ENCODE data around the gene CCL4.
"Not testable (repeated sequence)": the region's sequence is repeated elsewhere in the genome, so short reads cannot be mapped to it uniquely, and the experiment has no call there.

The CCL4 gene

GRCh38 chr17:36118477-36119353, 15.1 kb downstream of the CCL4 start:
- Histone ChIP-seq H3K27ac (ENCODE audit: low read depth, low read length) (no peak overlapping the region), H3K9me3 (ENCODE audit: control insufficient read depth, insufficient read depth, low read length) (no peaks in the 10 kb centered on the region), H3K9ac (ENCODE audit: low read depth, low read length) (no peak overlapping the region), H3K4me3 (ENCODE audit: low read depth, low read length) (no peak overlapping the region), H3K27me3 (ENCODE audit: control insufficient read depth, insufficient read depth, low read length) (no peaks in the 10 kb centered on the region), H3K4me1 (ENCODE audit: control insufficient read depth, insufficient read depth, low read length) (peaks cover 13% of the 10 kb centered on the region), H3K36me3 (ENCODE audit: control insufficient read depth, insufficient read depth, low read length) (no peaks in the 10 kb centered on the region)

GRCh38 chr17:36120221-36120620, 16.6 kb downstream of the CCL4 start:
- peaks cover 8% of the 10 kb centered on the region for H3K9me3 ChIP-seq (ENCODE audit: control insufficient read depth, insufficient read depth, low read length)
- no peaks in the 10 kb centered on the region for H3K27me3 ChIP-seq (ENCODE audit: control insufficient read depth, insufficient read depth, low read length)
- no peaks in the 10 kb centered on the region for H3K36me3 ChIP-seq (ENCODE audit: control insufficient read depth, insufficient read depth, low read length)
- H3K4me1 ChIP-seq (ENCODE audit: control insufficient read depth, insufficient read depth, low read length), result peaks cover 19% of the 10 kb centered on the region
- no peak overlapping the region for H3K4me3 ChIP-seq (ENCODE audit: low read depth, low read length)
- no peak overlapping the region for H3K27ac ChIP-seq (ENCODE audit: low read depth, low read length)
- H3K9ac ChIP-seq (ENCODE audit: low read depth, low read length), result no peak overlapping the region

GRCh38 chr17:36121099-36121498, 17.5 kb downstream of the CCL4 start:
- not testable (repeated sequence) for H3K36me3 ChIP-seq (ENCODE audit: control insufficient read depth, insufficient read depth, low read length); H3K27me3 ChIP-seq (ENCODE audit: control insufficient read depth, insufficient read depth, low read length); H3K27ac ChIP-seq (ENCODE audit: low read depth, low read length); H3K4me3 ChIP-seq (ENCODE audit: low read depth, low read length); H3K9ac ChIP-seq (ENCODE audit: low read depth, low read length)
- peaks cover 19% of the 10 kb centered on the region for H3K4me1 ChIP-seq (ENCODE audit: control insufficient read depth, insufficient read depth, low read length)
- H3K9me3 ChIP-seq (ENCODE audit: control insufficient read depth, insufficient read depth, low read length), result peaks cover 16% of the 10 kb centered on the region

GRCh38 chr17:36123431-36123830, 19.8 kb downstream of the CCL4 start:
- Histone ChIP-seq H3K9me3 (ENCODE audit: control insufficient read depth, insufficient read depth, low read length) (peaks cover 27% of the 10 kb centered on the region), H3K4me3 (ENCODE audit: low read depth, low read length) (peak overlapping the region; percentile 11; the same call in 1 of the 2 replicates), H3K27ac (ENCODE audit: low read depth, low read length) (peak overlapping the region; percentile 9), H3K4me1 (ENCODE audit: control insufficient read depth, insufficient read depth, low read length) (peaks cover 19% of the 10 kb centered on the region), H3K36me3 (ENCODE audit: control insufficient read depth, insufficient read depth, low read length) (no peaks in the 10 kb centered on the region), H3K9ac (ENCODE audit: low read depth, low read length) (no peak overlapping the region), H3K27me3 (ENCODE audit: control insufficient read depth, insufficient read depth, low read length) (no peaks in the 10 kb centered on the region)

- H3K4me1 ChIP-seq (ENCODE audit: control insufficient read depth, insufficient read depth, low read length), result peaks cover 19% of the 10 kb centered on the region
- H3K4me3 ChIP-seq (ENCODE audit: low read depth, low read length), result no peak overlapping the region
- H3K36me3 ChIP-seq (ENCODE audit: control insufficient read depth, insufficient read depth, low read length), result no peaks in the 10 kb centered on the region
- no peaks in the 10 kb centered on the region for H3K27me3 ChIP-seq (ENCODE audit: control insufficient read depth, insufficient read depth, low read length)
- H3K27ac ChIP-seq (ENCODE audit: low read depth, low read length), result no peak overlapping the region
- H3K9ac ChIP-seq (ENCODE audit: low read depth, low read length), result no peak overlapping the region
- peaks cover 27% of the 10 kb centered on the region for H3K9me3 ChIP-seq (ENCODE audit: control insufficient read depth, insufficient read depth, low read length)
These were observed 21.5 kb downstream of the CCL4 start for GRCh38 chr17:36124879-36125824.

GRCh38 chr17:36127199-36127893, 23.7 kb downstream of the CCL4 start:
- no peaks in the 10 kb centered on the region for H3K27me3 ChIP-seq (ENCODE audit: control insufficient read depth, insufficient read depth, low read length)
- no peaks in the 10 kb centered on the region for H3K36me3 ChIP-seq (ENCODE audit: control insufficient read depth, insufficient read depth, low read length)
- no peak overlapping the region for H3K27ac ChIP-seq (ENCODE audit: low read depth, low read length)
- H3K4me1 ChIP-seq (ENCODE audit: control insufficient read depth, insufficient read depth, low read length), result peaks cover 19% of the 10 kb centered on the region
- no peak overlapping the region for H3K4me3 ChIP-seq (ENCODE audit: low read depth, low read length)
- H3K9me3 ChIP-seq (ENCODE audit: control insufficient read depth, insufficient read depth, low read length), result peaks cover 27% of the 10 kb centered on the region
- H3K9ac ChIP-seq (ENCODE audit: low read depth, low read length), result no peak overlapping the region

- Histone ChIP-seq H3K27me3 (ENCODE audit: control insufficient read depth, insufficient read depth, low read length) (no peaks in the 10 kb centered on the region), H3K4me3 (ENCODE audit: low read depth, low read length) (no peak overlapping the region), H3K9ac (ENCODE audit: low read depth, low read length) (no peak overlapping the region), H3K9me3 (ENCODE audit: control insufficient read depth, insufficient read depth, low read length) (peaks cover 27% of the 10 kb centered on the region), H3K36me3 (ENCODE audit: control insufficient read depth, insufficient read depth, low read length) (no peaks in the 10 kb centered on the region), H3K27ac (ENCODE audit: low read depth, low read length) (no peak overlapping the region), H3K4me1 (ENCODE audit: control insufficient read depth, insufficient read depth, low read length) (peaks cover 14% of the 10 kb centered on the region)
These were observed 24.3 kb downstream of the CCL4 start for GRCh38 chr17:36127911-36128310.

GRCh38 chr17:36128411-36128978, 24.9 kb downstream of the CCL4 start:
- H3K4me1 ChIP-seq (ENCODE audit: control insufficient read depth, insufficient read depth, low read length), result peaks cover 8% of the 10 kb centered on the region
- peaks cover 27% of the 10 kb centered on the region for H3K9me3 ChIP-seq (ENCODE audit: control insufficient read depth, insufficient read depth, low read length)
- H3K9ac ChIP-seq (ENCODE audit: low read depth, low read length), result no peak overlapping the region
- no peaks in the 10 kb centered on the region for H3K36me3 ChIP-seq (ENCODE audit: control insufficient read depth, insufficient read depth, low read length)
- H3K27ac ChIP-seq (ENCODE audit: low read depth, low read length), result no peak overlapping the region
- H3K4me3 ChIP-seq (ENCODE audit: low read depth, low read length), result no peak overlapping the region
- H3K27me3 ChIP-seq (ENCODE audit: control insufficient read depth, insufficient read depth, low read length), result no peaks in the 10 kb centered on the region

- Histone ChIP-seq H3K27me3 (ENCODE audit: control insufficient read depth, insufficient read depth, low read length) (no peaks in the 10 kb centered on the region), H3K9me3 (ENCODE audit: control insufficient read depth, insufficient read depth, low read length) (peaks cover 26% of the 10 kb centered on the region), H3K9ac (ENCODE audit: low read depth, low read length) (no peak overlapping the region), H3K4me3 (ENCODE audit: low read depth, low read length) (no peak overlapping the region), H3K27ac (ENCODE audit: low read depth, low read length) (no peak overlapping the region), H3K4me1 (ENCODE audit: control insufficient read depth, insufficient read depth, low read length) (no peaks in the 10 kb centered on the region), H3K36me3 (ENCODE audit: control insufficient read depth, insufficient read depth, low read length) (no peaks in the 10 kb centered on the region)
These were observed 26.0 kb downstream of the CCL4 start for GRCh38 chr17:36129616-36130015.

GRCh38 chr17:36130346-36130745, 26.7 kb downstream of the CCL4 start:
- Histone ChIP-seq H3K27ac (ENCODE audit: low read depth, low read length) (no peak overlapping the region), H3K27me3 (ENCODE audit: control insufficient read depth, insufficient read depth, low read length) (no peaks in the 10 kb centered on the region), H3K9me3 (ENCODE audit: control insufficient read depth, insufficient read depth, low read length) (peaks cover 18% of the 10 kb centered on the region), H3K4me1 (ENCODE audit: control insufficient read depth, insufficient read depth, low read length) (no peaks in the 10 kb centered on the region), H3K9ac (ENCODE audit: low read depth, low read length) (no peak overlapping the region), H3K4me3 (ENCODE audit: low read depth, low read length) (no peak overlapping the region), H3K36me3 (ENCODE audit: control insufficient read depth, insufficient read depth, low read length) (no peaks in the 10 kb centered on the region)
